Adrenal gland (tissue), 12 donors: Measurements from ENCODE around the gene VWC2L. TPM values are rescaled to one million over a fixed set of nuclear protein-coding genes. Genes with fewer than 3 reads are reported as not detected.

Experiments
- DNase-seq, 7 donors: peaks; one replicate each; pipeline ENCODE4 v3.0.0-alpha.2; 2019 to 2020
- H3K27ac ChIP-seq, 5 donors: fragments of 200-600 bp; sonication (generic) in 4 of 5; 1 replicate in 3 of 5; 2 replicates in 2 of 5; pipeline versions ENCODE4 v1.5.1 to v1.8.0; 2016 to 2020; ENCODE audit warnings: mild to moderate bottlenecking in 1 of 5
- H3K27me3 ChIP-seq: fragments of 200-600 bp; 2 replicates; pipeline ENCODE4 v1.8.0; 2021
- H3K36me3 ChIP-seq, 2 donors: fragments of 200-600 bp; replicated peaks in 1 of 2; 1 replicate in 1 of 2; 2 replicates in 1 of 2; pipeline versions ENCODE4 v1.5.1 to v1.8.0; 2018 to 2022
- H3K4me1 ChIP-seq, 2 donors: fragments of 200-600 bp; replicated peaks in 1 of 2; 1 replicate in 1 of 2; 2 replicates in 1 of 2; pipeline versions ENCODE4 v1.5.1 to v1.8.0; 2018 to 2021
- H3K4me3 ChIP-seq, 4 donors: fragments of 200-600 bp; sonication (generic) in 3 of 4; one replicate each; pipeline ENCODE4 v1.5.1; 2016 to 2018
- H3K9me3 ChIP-seq, 3 donors: fragments of 200-600 bp; sonication (generic) in 1 of 3; replicated peaks in 1 of 3; 1 replicate in 2 of 3; 2 replicates in 1 of 3; pipeline versions ENCODE4 v1.5.1 to v1.8.0; 2016 to 2021
- CTCF ChIP-seq, 6 experiments: fragments of 450-650 bp in 4 of 6; fragments of 200-600 bp in 2 of 6; sonication (generic) in 1 of 6; IDR thresholded peaks; 1 replicate in 5 of 6; 2 replicates in 1 of 6; pipeline versions ENCODE4 v1.5.1 to v1.8.0; 2016 to 2021; ENCODE audit warnings: antibody characterized with exemption in 6 of 6, mild to moderate bottlenecking in 2 of 6, moderate library complexity in 1 of 6
- POLR2A ChIP-seq, 2 donors: fragments of 450-650 bp; IDR thresholded peaks; one replicate each; pipeline ENCODE4 v1.6.1; 2017; ENCODE audit warnings: antibody characterized with exemption in 2 of 2, mild to moderate bottlenecking in 2 of 2, moderate library complexity in 1 of 2
- WGBS, 4 donors: extraction: QIAGEN DNeasy Blood & Tissue Kit in 2 of 4; methylation state at CpG; one replicate each; pipeline versions ENCODE4 v1.1.5 to v1.1.7; 2013 to 2017; 5-methylcytosine and 5-hydroxymethylcytosine counted together
- intact Hi-C, 2 donors: fragments of 100-400 bp; cut with DNase I; formaldehyde crosslinking; loops; one replicate each; pipeline versions ENCODE4 v1.14.1 to v1.15.0; 2022 to 2023
- polyA plus RNA-seq, 3 donors: library from polyadenylated mRNA; stranded (reverse); fragments of 200-250 nt in 2 of 3; fragments of 350-450 nt in 1 of 3; fragmentation: Illumina TruSeq in 1 of 3; extraction: RNeasy Lipid Tissue Mini Kit (QIAGEN cat#74804) in 1 of 3; gene quantifications; one replicate each; pipeline ENCODE4 v1.2.3, GENCODE V29; 2013 to 2014
- total RNA-seq, 9 donors: library from RNA; depleted of rRNA in 4 of 9; stranded (reverse); fragments of >200 nt in 4 of 9; fragments of 120-200 nt in 1 of 9; fragmentation: NEBNext Ultra II Directional in 1 of 9; extraction: Animal tissue kit (Norgen Biotek cat#: 25700) in 1 of 9; gene quantifications; one replicate each; pipeline versions ENCODE4 v1.1.0 to v1.2.4, GENCODE V29; 2013 to 2023
- donor health status: healthy with polysubstance abuse.
- donor health status: Bipolar disorder and iron deficiency.
- donor health status: DM: yes; HTN: yes; CAD: no.
- donor health status: DM: no; HTN: no; CAD: no.
- donor health status: DM: no; HTN: no; CAD: no.
- donor health status: DM: yes; HTN: yes; CAD: no.

VWC2L gene
- total and polyA plus RNA-seq, 12 donors: 0.06 to 0.28 TPM; not detected in 10

- no peak for TF ChIP-seq CTCF (IDR thresholded peaks at IDR 0.05)
- TF ChIP-seq POLR2A (IDR thresholded peaks at IDR 0.05): no peak
These were observed 30.2 kb upstream of the VWC2L start for GRCh38 chr2:214380681-214381080.

DNA sequence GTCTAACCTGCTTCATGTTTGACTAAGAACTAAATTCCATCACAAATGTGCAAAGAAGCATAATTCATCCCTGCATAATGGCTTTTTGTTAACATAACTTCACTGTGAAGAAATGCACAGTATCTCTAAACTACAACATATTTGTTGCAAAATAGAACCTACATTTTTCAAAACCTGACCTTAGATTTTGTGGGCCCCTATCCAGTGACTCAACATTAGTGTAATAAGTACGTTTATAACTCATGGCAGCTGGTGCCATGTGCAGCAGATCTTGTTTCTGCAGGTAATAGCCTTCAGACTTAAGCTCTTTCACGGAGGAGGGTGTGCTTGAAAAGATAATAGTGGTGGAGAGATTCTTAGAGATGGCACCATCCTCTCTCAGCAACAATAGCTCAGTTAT, 28.6 kb upstream of the VWC2L start:
- H3K9me3 ChIP-seq: no peaks in the 10 kb centered on the region
- TF ChIP-seq CTCF (IDR thresholded peaks at IDR 0.05) (no peak), POLR2A (IDR thresholded peaks at IDR 0.05) (no peak)
- intact Hi-C loops: no loop called here
- no peak for DNase-seq
- 35 to 44% (median 40%) methylated on average over 2 of the region's 2 CpGs for WGBS, 4 donors
- H3K36me3 ChIP-seq: no peaks in the 10 kb centered on the region
- no peak overlapping the region for H3K4me3 ChIP-seq
- no peak overlapping the region for H3K27ac ChIP-seq
- no peaks in the 10 kb centered on the region for H3K27me3 ChIP-seq
- no peaks in the 10 kb centered on the region for H3K4me1 ChIP-seq

More at GRCh38 chr2:214380681-214381080, 30.2 kb upstream of the VWC2L start:
- intact Hi-C loops: no loop called here
- no peaks in the 10 kb centered on the region for H3K27me3 ChIP-seq
- no peak overlapping the region for H3K4me3 ChIP-seq
- no peaks in the 10 kb centered on the region for H3K36me3 ChIP-seq
- WGBS, 4 donors: 57 to 71% (median 63%) methylated on average over 5 of the region's 5 CpGs
- DNase-seq: no peak
- no peaks in the 10 kb centered on the region for H3K4me1 ChIP-seq
- no peak overlapping the region for H3K27ac ChIP-seq
- no peaks in the 10 kb centered on the region for H3K9me3 ChIP-seq

- no peak overlapping the region for H3K27ac ChIP-seq
- TF ChIP-seq POLR2A (IDR thresholded peaks at IDR 0.05): no peak
- no peak for TF ChIP-seq CTCF (IDR thresholded peaks at IDR 0.05)
- no peaks in the 10 kb centered on the region for H3K36me3 ChIP-seq
- no peak for DNase-seq
- H3K4me3 ChIP-seq: no peak overlapping the region
- H3K4me1 ChIP-seq: no peaks in the 10 kb centered on the region
- H3K27me3 ChIP-seq: no peaks in the 10 kb centered on the region
- no peaks in the 10 kb centered on the region for H3K9me3 ChIP-seq
- WGBS, 4 donors: 82 to 90% (median 86%) methylated on average over 2 of the region's 2 CpGs
- intact Hi-C loops: no loop called here
These were observed 24.1 kb upstream of the VWC2L start for GRCh38 chr2:214386720-214387119.

DNA sequence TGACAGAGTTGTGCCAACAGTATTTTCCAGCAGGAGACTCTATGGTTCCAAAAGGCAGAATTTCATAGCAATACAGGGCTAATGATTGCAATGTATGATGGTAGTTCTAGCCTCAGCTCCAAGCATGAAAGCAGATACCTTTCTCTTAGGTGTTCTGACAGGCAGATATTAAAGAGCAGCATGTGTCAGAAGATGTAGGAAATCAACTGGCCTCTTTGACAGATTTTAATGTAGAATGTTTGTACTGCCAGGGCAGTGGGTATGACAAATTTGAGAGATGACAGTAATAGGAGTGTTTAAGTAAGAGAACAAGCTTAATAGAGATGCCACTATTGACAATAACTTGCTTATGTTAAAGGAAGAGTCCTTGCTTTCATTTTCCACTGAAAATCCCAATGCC, 21.5 kb upstream of the VWC2L start:
- no peak for TF ChIP-seq CTCF (IDR thresholded peaks at IDR 0.05)
- TF ChIP-seq POLR2A (IDR thresholded peaks at IDR 0.05): no peak
- no peaks in the 10 kb centered on the region for H3K27me3 ChIP-seq
- H3K9me3 ChIP-seq: no peaks in the 10 kb centered on the region
- H3K4me1 ChIP-seq: no peaks in the 10 kb centered on the region
- no peaks in the 10 kb centered on the region for H3K36me3 ChIP-seq
- no peak overlapping the region for H3K27ac ChIP-seq
- no peak overlapping the region for H3K4me3 ChIP-seq
- no peak for DNase-seq
- intact Hi-C loops: no loop called here
